ENCODE results near the gene ZCCHC3.

ZCCHC3 gene

GRCh38 chr20:309841-310644 is 12.7 kb downstream of the ZCCHC3 start:
- no peak for TF ChIP-seq JUND (IDR thresholded peaks at IDR 0.05; ENCODE audit: low read depth)
- DNase-seq (ENCODE audit: low read depth in 1 of 2, low spot score in 1 of 2), result no peak
- in situ Hi-C loops (cut with HindIII; ENCODE audit: low pct_unique_long_range_greater_than_20kb, low sequenced_read_pairs), result no loop called here

- no peak for TF ChIP-seq JUND (IDR thresholded peaks at IDR 0.05; ENCODE audit: low read depth)
- in situ Hi-C loops (cut with HindIII; ENCODE audit: low pct_unique_long_range_greater_than_20kb, low sequenced_read_pairs), result no loop called here
- no peak for DNase-seq (ENCODE audit: low read depth in 1 of 2, low spot score in 1 of 2)
Observed at GRCh38 chr20:310645-311044, 13.3 kb downstream of the ZCCHC3 start.

GRCh38 chr20:311609-312008 is 14.2 kb downstream of the ZCCHC3 start:
- in situ Hi-C loops (cut with HindIII; ENCODE audit: low pct_unique_long_range_greater_than_20kb, low sequenced_read_pairs), result no loop called here
- no peak for DNase-seq (ENCODE audit: low read depth in 1 of 2, low spot score in 1 of 2)
- no peak for TF ChIP-seq JUND (IDR thresholded peaks at IDR 0.05; ENCODE audit: low read depth)

- no peak for TF ChIP-seq JUND (IDR thresholded peaks at IDR 0.05; ENCODE audit: low read depth)
- in situ Hi-C loops (cut with HindIII; ENCODE audit: low pct_unique_long_range_greater_than_20kb, low sequenced_read_pairs), result no loop called here
- DNase-seq (ENCODE audit: low read depth in 1 of 2, low spot score in 1 of 2), result no peak
Observed at GRCh38 chr20:312067-312466, 14.7 kb downstream of the ZCCHC3 start.

- no peak for TF ChIP-seq JUND (IDR thresholded peaks at IDR 0.05; ENCODE audit: low read depth)
- in situ Hi-C loops (cut with HindIII; ENCODE audit: low pct_unique_long_range_greater_than_20kb, low sequenced_read_pairs), result no loop called here
- no peak for DNase-seq (ENCODE audit: low read depth in 1 of 2, low spot score in 1 of 2)
Observed at GRCh38 chr20:312866-313265, 15.5 kb downstream of the ZCCHC3 start.

GRCh38 chr20:313402-313801 is 16.0 kb downstream of the ZCCHC3 start:
- no peak for TF ChIP-seq JUND (IDR thresholded peaks at IDR 0.05; ENCODE audit: low read depth)
- in situ Hi-C loops (cut with HindIII; ENCODE audit: low pct_unique_long_range_greater_than_20kb, low sequenced_read_pairs), result no loop called here
- no peak for DNase-seq (ENCODE audit: low read depth in 1 of 2, low spot score in 1 of 2)

- in situ Hi-C loops (cut with HindIII; ENCODE audit: low pct_unique_long_range_greater_than_20kb, low sequenced_read_pairs), result no loop called here
- TF ChIP-seq JUND (IDR thresholded peaks at IDR 0.05; ENCODE audit: low read depth), result no peak
Observed at GRCh38 chr20:313948-314347, 16.6 kb downstream of the ZCCHC3 start.

GRCh38 chr20:316316-317068 is 19.1 kb downstream of the ZCCHC3 start:
- DNase-seq (ENCODE audit: low read depth in 1 of 2, low spot score in 1 of 2), result no peak
- in situ Hi-C loops (cut with HindIII; ENCODE audit: low pct_unique_long_range_greater_than_20kb, low sequenced_read_pairs), result no loop called here

More at GRCh38 chr20:313948-314347, 16.6 kb downstream of the ZCCHC3 start:
- DNase-seq (ENCODE audit: low read depth in 1 of 2, low spot score in 1 of 2), result no peak

GRCh38 chr20:324177-325044 is 27.0 kb downstream of the ZCCHC3 start:
- in situ Hi-C loops (cut with HindIII; ENCODE audit: low pct_unique_long_range_greater_than_20kb, low sequenced_read_pairs), result no loop called here
- no peak for TF ChIP-seq JUND (IDR thresholded peaks at IDR 0.05; ENCODE audit: low read depth)
- DNase-seq (ENCODE audit: low read depth in 1 of 2, low spot score in 1 of 2), result peak; percentile 88 to 95

More at GRCh38 chr20:316316-317068, 19.1 kb downstream of the ZCCHC3 start:
- TF ChIP-seq JUND (IDR thresholded peaks at IDR 0.05; ENCODE audit: low read depth), result no peak

- in situ Hi-C loops (cut with HindIII; ENCODE audit: low pct_unique_long_range_greater_than_20kb, low sequenced_read_pairs), result no loop called here
- no peak for TF ChIP-seq JUND (IDR thresholded peaks at IDR 0.05; ENCODE audit: low read depth)
- DNase-seq (ENCODE audit: low read depth in 1 of 2, low spot score in 1 of 2), result peak; percentile 81 to 97
Observed at GRCh38 chr20:325045-325888, 27.9 kb downstream of the ZCCHC3 start, which contains the start of gene SOX12. SOX12 (plus strand) TSS chr20:325552; CDS start chr20:325925, 373 bp downstream.

- TF ChIP-seq JUND (IDR thresholded peaks at IDR 0.05; ENCODE audit: low read depth), result no peak
- in situ Hi-C loops (cut with HindIII; ENCODE audit: low pct_unique_long_range_greater_than_20kb, low sequenced_read_pairs), result no loop called here
- DNase-seq (ENCODE audit: low read depth in 1 of 2, low spot score in 1 of 2), result peak in 1 of 2 experiments; percentile 61
Observed at GRCh38 chr20:325889-326644, 28.7 kb downstream of the ZCCHC3 start.

Data from T47D (cell line).